Breast epithelium (tissue), 3 donors: ENCODE measurements around the gene GYG1.

Source experiments
- POLR2A ChIP-seq: fragments of 450-650 bp; IDR thresholded peaks from one replicate; pipeline ENCODE4 v1.6.1; 2016; ENCODE audit warnings: antibody characterized with exemption, mild to moderate bottlenecking, moderate library complexity
- POLR2AphosphoS5 ChIP-seq, 3 donors: sonication (generic); formaldehyde crosslinking; IDR thresholded peaks; one replicate each; pipeline ENCODE4 v1.6.1; 2017; ENCODE audit warnings: antibody characterized with exemption in 3 of 3
- TF ChIP-seq, protein P1 (sequence below), 3 donors: fragments of 450-650 bp; IDR thresholded peaks; one replicate each; pipeline ENCODE4 v1.5.1; 2016 to 2017; ENCODE audit warnings: antibody characterized with exemption in 3 of 3, mild to moderate bottlenecking in 3 of 3, moderate library complexity in 3 of 3

DNA sequence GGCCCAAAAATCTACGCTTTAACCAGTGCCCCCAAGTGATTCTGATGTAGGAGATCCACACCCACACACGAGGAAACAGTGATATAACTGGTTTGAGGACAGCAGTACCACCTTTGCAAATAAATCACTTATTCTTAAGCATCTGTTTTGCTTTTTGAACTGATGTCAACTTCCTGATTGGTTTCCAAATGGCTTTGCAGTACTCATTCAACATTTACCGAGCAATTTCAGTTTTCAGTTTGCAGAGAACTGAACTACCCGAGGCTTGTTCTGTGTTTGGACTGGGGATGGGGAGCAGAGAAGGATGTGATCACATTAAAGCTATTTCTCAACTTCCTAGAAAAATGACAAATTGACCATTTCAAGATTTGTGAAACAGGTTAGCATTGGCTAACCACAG is 1.1 kb upstream of the GYG1 start:
- TF ChIP-seq, protein P1, sequence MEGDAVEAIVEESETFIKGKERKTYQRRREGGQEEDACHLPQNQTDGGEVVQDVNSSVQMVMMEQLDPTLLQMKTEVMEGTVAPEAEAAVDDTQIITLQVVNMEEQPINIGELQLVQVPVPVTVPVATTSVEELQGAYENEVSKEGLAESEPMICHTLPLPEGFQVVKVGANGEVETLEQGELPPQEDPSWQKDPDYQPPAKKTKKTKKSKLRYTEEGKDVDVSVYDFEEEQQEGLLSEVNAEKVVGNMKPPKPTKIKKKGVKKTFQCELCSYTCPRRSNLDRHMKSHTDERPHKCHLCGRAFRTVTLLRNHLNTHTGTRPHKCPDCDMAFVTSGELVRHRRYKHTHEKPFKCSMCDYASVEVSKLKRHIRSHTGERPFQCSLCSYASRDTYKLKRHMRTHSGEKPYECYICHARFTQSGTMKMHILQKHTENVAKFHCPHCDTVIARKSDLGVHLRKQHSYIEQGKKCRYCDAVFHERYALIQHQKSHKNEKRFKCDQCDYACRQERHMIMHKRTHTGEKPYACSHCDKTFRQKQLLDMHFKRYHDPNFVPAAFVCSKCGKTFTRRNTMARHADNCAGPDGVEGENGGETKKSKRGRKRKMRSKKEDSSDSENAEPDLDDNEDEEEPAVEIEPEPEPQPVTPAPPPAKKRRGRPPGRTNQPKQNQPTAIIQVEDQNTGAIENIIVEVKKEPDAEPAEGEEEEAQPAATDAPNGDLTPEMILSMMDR (IDR thresholded peaks at IDR 0.05) = no peak
- no peak for TF ChIP-seq POLR2A
- TF ChIP-seq POLR2AphosphoS5 (IDR thresholded peaks at IDR 0.05) = no peak
